ENCODE results near the gene TCAIM. TPM values are rescaled to one million over a fixed set of nuclear protein-coding genes. Genes with fewer than 3 reads are reported as not detected.

Gene TCAIM
- total and polyA plus RNA-seq, 2 of the 4 experiments (the other 2 are of a cell fraction) = 11.0 to 21.5 TPM

GRCh38 chr3:44420676-44421075, 82.1 kb downstream of the TCAIM start:
- intact Hi-C loops (cut with micrococcal nuclease) (no loop called here), dilution Hi-C loops (cut with HindIII; ENCODE audit: low sequenced_read_pairs, unreplicated experiment) (no loop called here), in situ Hi-C loops (cut with MboI; ENCODE audit: low sequenced_read_pairs) (no loop called here)
- H3K18ac ChIP-seq (ENCODE audit: low read depth, low read length) = no peak overlapping the region
- no peak overlapping the region for H2AFZ ChIP-seq (replicated peaks; ENCODE audit: low read length, poor library complexity)
- H2BK120ac ChIP-seq (ENCODE audit: low read depth, low read length) = no peak overlapping the region
- DNase-seq (no peak), ATAC-seq (ENCODE audit: low read depth) (no peak)
- no peak overlapping the region for H2BK15ac ChIP-seq (ENCODE audit: low read depth, low read length)
- no peak overlapping the region for H3K9ac ChIP-seq (ENCODE audit: low read depth, low read length)
- TF ChIP-seq USF2 (IDR thresholded peaks at IDR 0.05; ENCODE audit: low read depth, low read length) (no peak), MXI1 (IDR thresholded peaks at IDR 0.05; ENCODE audit: borderline replicate concordance, low read depth, low read length) (no peak), NFE2L2 (IDR thresholded peaks at IDR 0.05; ENCODE audit: low read depth, low read length) (no peak), MAFK (IDR thresholded peaks at IDR 0.05; ENCODE audit: low read depth, low read length) (no peak)
- H3K4me3 ChIP-seq (ENCODE audit: insufficient read depth, low read depth, low read length) = no peak overlapping the region
- H3K14ac ChIP-seq (replicated peaks; ENCODE audit: low read depth, low read length) = no peak overlapping the region
- H3K27me3 ChIP-seq (ENCODE audit: control insufficient read depth, insufficient read depth, low read length) = peaks cover 6% of the 10 kb centered on the region
- no peak overlapping the region for H3K56ac ChIP-seq (ENCODE audit: extremely low read depth, insufficient read depth, low read length)
- no peaks in the 10 kb centered on the region for H4K20me1 ChIP-seq (ENCODE audit: insufficient read depth, low read length)
- no peaks in the 10 kb centered on the region for H3K79me1 ChIP-seq (ENCODE audit: low read depth in 1 of 2, low read length in 2 of 2)
- no peak overlapping the region for H3K4ac ChIP-seq (ENCODE audit: low read depth, low read length)
- H4K8ac ChIP-seq (ENCODE audit: low read depth in 2 of 2, low read length in 2 of 2) = no peak overlapping the region
- no peak overlapping the region for H4K5ac ChIP-seq (ENCODE audit: low read depth, low read length)
- no peak overlapping the region for H2BK5ac ChIP-seq (ENCODE audit: low read depth, low read length, poor library complexity, severe bottlenecking)
- no TSS peak for BruUV-seq (replicated peaks)
- no CpG with 5 or more reads among the region's 1 CpG for WGBS, 2 experiments (ENCODE audit: extremely low coverage in 2 of 2, insufficient read length in 1 of 2)
- H3K23ac ChIP-seq (ENCODE audit: low read depth, low read length) = no peak overlapping the region
- H3K36me3 ChIP-seq (ENCODE audit: control insufficient read depth, insufficient read depth, low read length) = no peaks in the 10 kb centered on the region
- no peak overlapping the region for H2BK20ac ChIP-seq (ENCODE audit: low read depth, low read length)
- no peak overlapping the region for H3K4me2 ChIP-seq (ENCODE audit: low read depth, low read length)
- no peak overlapping the region for H3K27ac ChIP-seq (ENCODE audit: insufficient read depth, low read length)
- no peak overlapping the region for H2AK5ac ChIP-seq (ENCODE audit: low read depth, low read length)
- H3K9me3 ChIP-seq (ENCODE audit: control insufficient read depth, insufficient read depth, low read length) = no peaks in the 10 kb centered on the region
- ChIA-PET CTCF (no interaction called here), POLR2A (ENCODE audit: unreplicated experiment) (no interaction called here)
- H2AK9ac ChIP-seq (replicated peaks; ENCODE audit: low read depth, low read length, poor library complexity) = no peak overlapping the region
- no peaks in the 10 kb centered on the region for H3K9me1 ChIP-seq (ENCODE audit: insufficient read depth, low read length)
- H3K4me1 ChIP-seq (ENCODE audit: control insufficient read depth, insufficient read depth, low read length) = no peaks in the 10 kb centered on the region
- H4K91ac ChIP-seq (ENCODE audit: insufficient read depth, low read depth, low read length) = no peak overlapping the region
